Small intestine (tissue), 7 donors: Measurements from ENCODE around the gene LEFTY1. TPM values are rescaled to one million over a fixed set of nuclear protein-coding genes. Genes with fewer than 3 reads are reported as not detected.

Source experiments
- DNase-seq, 2 donors: peaks; one replicate each; pipeline versions ENCODE4 v3.0.0 to v3.0.0-alpha.2; 2013
- FAIRE-seq: peaks from 2 replicates; lab custom pipeline; 2012; peaks lifted over from hg19 to GRCh38; lab: Jason Lieb, UNC
- H3K27ac ChIP-seq, 3 donors: one replicate each; pipeline ENCODE4 v1.5.1; 2013; ENCODE audit warnings: low read length in 2 of 3, mild to moderate bottlenecking in 2 of 3, control low read depth in 1 of 3, inconsistent platforms in 1 of 3, low read depth in 1 of 3, moderate library complexity in 1 of 3
- H3K27me3 ChIP-seq, 3 donors: one replicate each; pipeline ENCODE4 v1.6.1; 2013; ENCODE audit warnings: low read length in 3 of 3, inconsistent platforms in 1 of 3; ENCODE audit not compliant: control insufficient read depth in 3 of 3, insufficient read depth in 3 of 3
- H3K36me3 ChIP-seq, 3 donors: one replicate each; pipeline ENCODE4 v1.6.1; 2013; ENCODE audit warnings: low read length in 3 of 3, inconsistent platforms in 1 of 3, low read depth in 1 of 3, mild to moderate bottlenecking in 1 of 3, moderate library complexity in 1 of 3; ENCODE audit not compliant: control insufficient read depth in 3 of 3, insufficient read depth in 2 of 3
- H3K4me1 ChIP-seq, 3 donors: one replicate each; pipeline ENCODE4 v1.6.1; 2013; ENCODE audit warnings: low read length in 2 of 3, inconsistent platforms in 1 of 3, low read depth in 1 of 3, mild to moderate bottlenecking in 1 of 3, moderate library complexity in 1 of 3; ENCODE audit not compliant: control insufficient read depth in 3 of 3, insufficient read depth in 2 of 3
- H3K4me3 ChIP-seq, 3 donors: one replicate each; pipeline ENCODE4 v1.5.1; 2013; ENCODE audit warnings: low read length in 3 of 3, control low read depth in 1 of 3, inconsistent platforms in 1 of 3, low read depth in 1 of 3, mild to moderate bottlenecking in 1 of 3, moderate library complexity in 1 of 3
- H3K9me3 ChIP-seq, 2 donors: one replicate each; pipeline ENCODE4 v1.6.1; 2013; ENCODE audit warnings: low read depth in 1 of 2, low read length in 1 of 2; ENCODE audit not compliant: control insufficient read depth in 2 of 2, insufficient read depth in 1 of 2
- WGBS, 3 donors: extraction: QIAGEN DNeasy Blood & Tissue Kit; methylation state at CpG; one replicate each; pipeline ENCODE4 v1.1.7; 2013; 5-methylcytosine and 5-hydroxymethylcytosine counted together
- polyA plus RNA-seq, 4 donors: library from polyadenylated mRNA; stranded (reverse) in 3 of 4; unstranded in 1 of 4; fragments of 200-250 nt in 3 of 4; fragments of 120-200 nt in 1 of 4; gene quantifications; one replicate each; pipeline versions ENCODE4 v1.2.1 to v1.2.3, GENCODE V29; 2013
- donor health status: healthy with polysubstance abuse.
- donor health status: control.
- donor health status: control.
- donor health status: Bipolar disorder and iron deficiency.
- donor health status: healthy.

The LEFTY1 gene
- polyA plus RNA-seq, 4 donors, result 0.19 to 0.58 TPM; not detected in 2

DNA sequence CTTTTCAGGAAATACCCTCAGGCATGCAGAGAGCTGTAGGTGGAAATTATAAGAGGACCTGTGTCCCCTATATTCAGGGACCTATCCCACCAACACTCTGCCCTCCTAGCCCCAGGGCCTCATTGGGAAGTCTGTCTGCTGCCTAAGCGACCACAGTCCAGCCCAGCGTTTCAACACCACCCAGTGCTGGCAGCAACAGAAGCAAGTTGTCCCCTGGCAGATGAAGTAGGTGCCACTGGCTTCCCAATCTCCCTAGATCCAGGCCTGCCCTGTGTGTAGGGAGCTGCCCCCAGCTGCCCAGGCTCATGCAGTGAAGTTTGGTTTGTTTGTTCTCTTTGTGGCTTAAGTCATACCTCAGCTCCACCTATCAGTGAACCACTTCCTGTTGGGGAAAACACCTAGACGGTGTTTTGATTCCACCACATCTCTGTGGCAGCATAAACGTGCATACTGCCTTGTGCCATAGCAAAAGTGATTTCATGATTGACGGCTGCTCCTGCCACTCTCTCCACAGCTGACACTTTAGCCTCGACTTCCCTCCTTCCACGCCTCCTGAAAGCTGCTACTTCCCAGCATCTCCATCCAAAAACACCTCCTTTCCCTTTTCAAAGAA lies 8.1 kb upstream of the LEFTY1 start:
- Histone ChIP-seq H3K36me3 (no peaks in the 10 kb centered on the region), H3K9me3 (no peaks in the 10 kb centered on the region), H3K4me3 (no peak overlapping the region), H3K27me3 (no peaks in the 10 kb centered on the region), H3K27ac (peak overlapping the region in 1 of 3 donors; percentile 65), H3K4me1 (peaks cover 0 to 6% (median 0%) of the 10 kb centered on the region in 3 donors)
- peak; percentile 57 to 77 for DNase-seq
- 18 to 34% (median 18%) methylated on average over 7 of the region's 7 CpGs for WGBS, 3 donors
- no peak for FAIRE-seq

- peaks cover 0 to 6% (median 0%) of the 10 kb centered on the region in 3 donors for H3K4me1 ChIP-seq
- DNase-seq (no peak), FAIRE-seq (no peak)
- no peaks in the 10 kb centered on the region for H3K36me3 ChIP-seq
- H3K27me3 ChIP-seq, result no peaks in the 10 kb centered on the region
- WGBS, 3 donors, result 64 to 84% (median 75%) methylated on average over 5 of the region's 5 CpGs
- H3K4me3 ChIP-seq, result no peak overlapping the region
- no peak overlapping the region for H3K27ac ChIP-seq
- no peaks in the 10 kb centered on the region for H3K9me3 ChIP-seq
Measured at GRCh38 chr1:225896494-225896893, 7.5 kb upstream of the LEFTY1 start.

GRCh38 chr1:225892307-225892706 lies 3.4 kb upstream of the LEFTY1 start:
- peaks cover 0 to 30% (median 5%) of the 10 kb centered on the region in 3 donors for H3K4me1 ChIP-seq
- DNase-seq, result no peak
- H3K27ac ChIP-seq, result no peak overlapping the region

DNA sequence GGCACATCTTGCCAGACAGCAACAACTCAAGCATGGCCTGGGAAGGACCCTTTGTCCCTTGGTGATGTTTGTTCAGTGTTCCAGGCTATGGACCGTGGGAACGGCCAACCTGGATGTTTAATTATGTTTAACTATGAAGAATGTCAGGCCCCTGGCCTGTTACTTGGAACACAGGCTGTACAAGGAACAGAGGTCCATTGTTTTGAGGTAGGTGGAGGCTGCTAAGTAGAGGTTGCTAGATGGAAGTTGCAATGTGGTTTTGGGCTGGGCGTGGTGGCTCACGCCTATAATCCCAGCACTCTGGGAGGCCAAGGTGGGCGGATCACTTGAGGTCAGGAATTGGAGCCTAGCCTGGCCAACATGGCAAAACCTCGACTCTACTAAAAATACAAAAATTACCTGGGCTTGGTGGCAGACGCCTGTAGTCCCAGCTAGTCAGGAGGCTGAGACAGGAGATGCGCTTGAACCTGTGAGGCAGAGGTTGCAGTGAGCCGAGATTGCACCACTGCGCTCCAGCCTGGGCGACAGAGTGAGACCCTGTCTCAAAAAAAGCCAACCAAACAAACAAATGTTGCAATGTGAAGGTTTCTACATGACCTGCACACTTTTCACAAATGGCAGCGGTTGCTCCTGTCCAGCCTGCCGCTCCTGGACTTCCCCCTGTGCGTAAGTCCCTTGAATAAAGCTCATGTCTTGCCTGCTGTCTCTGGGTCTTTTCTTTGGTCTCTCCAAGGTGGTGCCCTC lies 2.5 kb upstream of the LEFTY1 start:
- no peak overlapping the region for H3K27ac ChIP-seq
- no peak overlapping the region for H3K4me3 ChIP-seq
- no peaks in the 10 kb centered on the region for H3K9me3 ChIP-seq
- 63 to 80% (median 63%) methylated on average over 14 of the region's 14 CpGs for WGBS, 3 donors
- H3K4me1 ChIP-seq, result peaks cover 0 to 28% (median 5%) of the 10 kb centered on the region in 3 donors
- FAIRE-seq, result no peak
- H3K36me3 ChIP-seq, result peaks cover 0 to 2% (median 0%) of the 10 kb centered on the region in 3 donors
- DNase-seq, result peak; percentile 17 to 41
- H3K27me3 ChIP-seq, result no peaks in the 10 kb centered on the region

More at GRCh38 chr1:225892307-225892706, 3.4 kb upstream of the LEFTY1 start:
- H3K36me3 ChIP-seq, result no peaks in the 10 kb centered on the region
- no peak overlapping the region for H3K4me3 ChIP-seq
- no peak for FAIRE-seq
- H3K9me3 ChIP-seq, result no peaks in the 10 kb centered on the region
- H3K27me3 ChIP-seq, result no peaks in the 10 kb centered on the region
- WGBS, 3 donors, result 80 to 87% (median 87%) methylated on average over 6 of the region's 6 CpGs

GRCh38 chr1:225890346-225891228 lies 1.6 kb upstream of the LEFTY1 start:
- H3K27ac ChIP-seq, result no peak overlapping the region
- H3K27me3 ChIP-seq, result no peaks in the 10 kb centered on the region
- 18 to 54% (median 36%) methylated on average over 6 of the region's 6 CpGs for WGBS, 3 donors
- DNase-seq, result peak in 1 of 2 donors; percentile 11
- no peaks in the 10 kb centered on the region for H3K9me3 ChIP-seq
- peaks cover 0 to 28% (median 5%) of the 10 kb centered on the region in 3 donors for H3K4me1 ChIP-seq
- H3K4me3 ChIP-seq, result no peak overlapping the region
- FAIRE-seq, result no peak
- peaks cover 0 to 2% (median 0%) of the 10 kb centered on the region in 3 donors for H3K36me3 ChIP-seq

- H3K4me3 ChIP-seq, result no peak overlapping the region
- FAIRE-seq, result no peak
- H3K27me3 ChIP-seq, result no peaks in the 10 kb centered on the region
- H3K9me3 ChIP-seq, result no peaks in the 10 kb centered on the region
- H3K36me3 ChIP-seq, result peaks cover 0 to 2% (median 0%) of the 10 kb centered on the region in 3 donors
- peaks cover 0 to 28% (median 5%) of the 10 kb centered on the region in 3 donors for H3K4me1 ChIP-seq
- DNase-seq, result peak; percentile 29 to 38
- peak overlapping the region in 1 of 3 donors; percentile 37 for H3K27ac ChIP-seq
- 22 to 54% (median 40%) methylated on average over 5 of the region's 5 CpGs for WGBS, 3 donors
Measured at GRCh38 chr1:225889743-225890142, 797 bp upstream of the LEFTY1 start.

DNA sequence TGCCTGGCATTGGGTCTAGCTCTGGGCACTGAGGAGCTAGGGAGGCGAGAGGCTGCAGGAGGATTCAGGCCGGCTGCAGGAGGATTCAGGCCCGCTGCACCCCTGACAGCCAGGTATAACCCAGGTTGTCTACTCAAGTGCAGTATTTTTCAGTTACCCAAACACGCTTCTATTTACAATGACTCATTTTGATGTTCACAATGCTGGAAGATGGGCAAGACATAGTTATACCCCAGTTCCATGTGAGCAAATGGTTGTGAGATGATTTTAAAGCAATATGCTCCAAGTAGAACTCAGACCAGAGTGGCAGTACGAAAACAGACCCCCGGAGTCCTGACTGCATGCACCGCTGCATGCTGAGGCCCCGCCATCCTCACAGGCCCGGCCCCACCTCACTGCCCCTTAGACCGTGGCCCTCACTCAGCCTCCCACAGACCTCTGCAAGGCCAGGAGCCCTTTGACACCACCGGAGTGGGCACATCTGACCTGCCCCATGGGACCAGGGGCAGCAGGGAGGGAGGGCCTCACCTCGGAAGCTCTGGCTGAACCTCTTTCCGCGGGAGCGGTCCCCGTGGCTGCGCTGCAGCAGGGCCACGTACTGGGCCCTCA lies 553 bp downstream of the LEFTY1 start:
- H3K27ac ChIP-seq, result no peak overlapping the region
- no peak overlapping the region for H3K4me3 ChIP-seq
- H3K36me3 ChIP-seq, result peaks cover 0 to 2% (median 0%) of the 10 kb centered on the region in 3 donors
- FAIRE-seq, result no peak
- peaks cover 0 to 34% (median 5%) of the 10 kb centered on the region in 3 donors for H3K4me1 ChIP-seq
- H3K9me3 ChIP-seq, result no peaks in the 10 kb centered on the region
- 83 to 86% (median 84%) methylated on average over 17 to 18 of the region's 18 CpGs for WGBS, 3 donors
- DNase-seq, result no peak
- H3K27me3 ChIP-seq, result no peaks in the 10 kb centered on the region
